Liver (tissue), 9 donors: ENCODE measurements around the gene FBN1. TPM values are rescaled to one million over a fixed set of nuclear protein-coding genes. Genes with fewer than 3 reads are reported as not detected.

Source experiments
- DNase-seq: peaks from one replicate; pipeline ENCODE4 v3.0.0-alpha.2; 2017; ENCODE audit warnings: low spot score
- H3K27ac ChIP-seq, 2 donors: one replicate each; pipeline ENCODE4 v1.7.0; 2013; ENCODE audit warnings: inconsistent platforms in 2 of 2, low read length in 2 of 2, control low read depth in 1 of 2, low read depth in 1 of 2, mild to moderate bottlenecking in 1 of 2
- H3K27me3 ChIP-seq, 4 donors: one replicate each; pipeline versions ENCODE4 v1.6.1 to v1.7.0; 2013; ENCODE audit warnings: low read length in 3 of 4, inconsistent platforms in 1 of 4, mild to moderate bottlenecking in 1 of 4, moderate library complexity in 1 of 4; ENCODE audit not compliant: control insufficient read depth in 4 of 4, insufficient read depth in 4 of 4
- H3K36me3 ChIP-seq, 4 donors: one replicate each; pipeline versions ENCODE4 v1.6.1 to v1.7.0; 2013; ENCODE audit warnings: low read length in 3 of 4, mild to moderate bottlenecking in 3 of 4, low read depth in 1 of 4, moderate library complexity in 1 of 4; ENCODE audit not compliant: control insufficient read depth in 4 of 4, insufficient read depth in 3 of 4
- H3K4me1 ChIP-seq, 4 donors: one replicate each; pipeline versions ENCODE4 v1.6.1 to v1.7.0; 2013; ENCODE audit warnings: low read length in 3 of 4, mild to moderate bottlenecking in 3 of 4, moderate library complexity in 1 of 4; ENCODE audit not compliant: control insufficient read depth in 4 of 4, insufficient read depth in 4 of 4
- H3K4me3 ChIP-seq, 3 donors: one replicate each; pipeline versions ENCODE4 v1.6.1 to v1.7.0; 2013; ENCODE audit warnings: low read length in 3 of 3, control low read depth in 1 of 3, low read depth in 1 of 3, mild to moderate bottlenecking in 1 of 3
- H3K9ac ChIP-seq, 2 donors: one replicate each; pipeline ENCODE4 v1.7.0; 2013; ENCODE audit warnings: low read length in 2 of 2, mild to moderate bottlenecking in 2 of 2, moderate library complexity in 2 of 2, control low read depth in 1 of 2, low read depth in 1 of 2
- H3K9me3 ChIP-seq, 4 donors: one replicate each; pipeline versions ENCODE4 v1.6.1 to v1.7.0; 2013; ENCODE audit warnings: low read length in 3 of 4; ENCODE audit not compliant: control insufficient read depth in 4 of 4
- ATF3 ChIP-seq: IDR thresholded peaks from 2 replicates; pipeline ENCODE4 v1.6.1; 2016; ENCODE audit warnings: antibody characterized with exemption
- EGR1 ChIP-seq, 2 donors: IDR thresholded peaks; 2 replicates each; pipeline ENCODE4 v1.6.1; 2016 to 2018; ENCODE audit warnings: antibody characterized with exemption in 2 of 2, low read depth in 2 of 2
- FOXA1 ChIP-seq: IDR thresholded peaks from 2 replicates; pipeline ENCODE4 v1.6.1; 2016; ENCODE audit warnings: antibody characterized with exemption
- GABPA ChIP-seq, 2 donors: IDR thresholded peaks in 1 of 2; conservative IDR thresholded peaks in 1 of 2; 2 replicates each; pipeline ENCODE4 v1.6.1; 2016; ENCODE audit warnings: antibody characterized with exemption in 2 of 2, mild to moderate bottlenecking in 1 of 2, moderate library complexity in 1 of 2
- HNF4A ChIP-seq, 2 donors: conservative IDR thresholded peaks; 2 replicates each; pipeline ENCODE4 v1.6.1; 2016; ENCODE audit warnings: antibody characterized with exemption in 2 of 2, mild to moderate bottlenecking in 2 of 2
- HNF4G ChIP-seq: IDR thresholded peaks from 2 replicates; pipeline ENCODE4 v1.6.1; 2016; ENCODE audit warnings: antibody characterized with exemption
- JUND ChIP-seq, 2 donors: IDR thresholded peaks; 2 replicates each; pipeline ENCODE4 v1.6.1; 2016; ENCODE audit warnings: antibody characterized with exemption in 2 of 2
- MAX ChIP-seq: IDR thresholded peaks from 2 replicates; pipeline ENCODE4 v1.6.1; 2016; ENCODE audit warnings: antibody characterized with exemption
- NR2F2 ChIP-seq: IDR thresholded peaks from 2 replicates; pipeline ENCODE4 v1.6.1; 2016; ENCODE audit warnings: antibody characterized with exemption
- RAD21 ChIP-seq, 2 donors: IDR thresholded peaks; 2 replicates each; pipeline ENCODE4 v1.6.1; 2016; ENCODE audit warnings: antibody characterized with exemption in 2 of 2, mild to moderate bottlenecking in 2 of 2
- REST ChIP-seq: IDR thresholded peaks from 2 replicates; pipeline ENCODE4 v1.6.1; 2016; ENCODE audit warnings: antibody characterized with exemption, mild to moderate bottlenecking
- RXRA ChIP-seq, 2 donors: IDR thresholded peaks; 2 replicates each; pipeline ENCODE4 v1.6.1; 2017 to 2018; ENCODE audit warnings: antibody characterized with exemption in 2 of 2, mild to moderate bottlenecking in 1 of 2
- TAF1 ChIP-seq: conservative IDR thresholded peaks from 2 replicates; pipeline ENCODE4 v1.6.1; 2016; ENCODE audit warnings: antibody characterized with exemption, mild to moderate bottlenecking
- YY1 ChIP-seq: IDR thresholded peaks from 2 replicates; pipeline ENCODE4 v1.6.1; 2016; ENCODE audit warnings: antibody characterized with exemption, mild to moderate bottlenecking
- ZBTB33 ChIP-seq: IDR thresholded peaks from 2 replicates; pipeline ENCODE4 v1.6.1; 2016; ENCODE audit warnings: antibody characterized with exemption
- WGBS: extraction: QIAGEN DNeasy Blood & Tissue Kit; methylation state at CpG from one replicate; pipeline ENCODE4 v1.1.7; 2013; 5-methylcytosine and 5-hydroxymethylcytosine counted together
- polyA plus RNA-seq, 2 donors: library from polyadenylated mRNA; stranded (reverse) in 1 of 2; unstranded in 1 of 2; fragments of 200-250 nt in 1 of 2; fragments of >200 nt in 1 of 2; fragmentation: Nextera tagmentation in 1 of 2; extraction: Ambion mirVana in 1 of 2; gene quantifications; one replicate each; pipeline versions ENCODE4 v1.2.1 to v1.2.3, GENCODE V29; 2013 to 2015
- total RNA-seq, 2 donors: library from RNA; depleted of rRNA; stranded (reverse); fragments of >200 nt; gene quantifications; one replicate each; pipeline ENCODE4 v1.2.3, GENCODE V29; 2014
- TF ChIP-seq, protein P1 (sequence below): fragments of 150-350 bp; IDR thresholded peaks from 2 replicates; pipeline ENCODE4 v1.5.1; 2017; ENCODE audit warnings: improper control_type of control experiment, low read depth, low read length; ENCODE audit not compliant: missing input control
- donor health status: healthy.
- donor health status: healthy.
- donor health status: healthy.
- donor health status: healthy.
- donor health status: healthy.

The FBN1 gene
- total and polyA plus RNA-seq, 4 donors, result 1.3 to 20.1 (median 12.4) TPM

DNA sequence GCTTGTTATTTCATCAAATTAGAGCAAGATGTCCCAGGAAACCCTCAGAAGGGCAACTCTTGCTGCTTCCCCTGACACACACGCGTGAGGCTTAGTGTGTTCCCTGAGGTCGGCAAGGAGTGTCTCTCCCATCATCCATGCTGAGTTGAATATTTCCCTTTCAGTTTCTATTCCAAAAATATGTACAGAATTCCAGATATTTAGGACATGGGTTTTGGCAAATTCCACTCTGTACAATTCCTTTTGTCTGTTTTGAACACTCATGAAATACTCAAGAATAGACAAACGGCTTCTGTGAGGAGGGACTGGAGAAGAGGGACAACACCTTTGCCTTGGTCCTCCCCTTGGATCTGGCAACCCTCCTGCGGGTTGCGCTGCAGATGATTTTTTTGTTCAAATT lies 176.2 kb downstream of the FBN1 start (continued):
- TF ChIP-seq, protein P1, sequence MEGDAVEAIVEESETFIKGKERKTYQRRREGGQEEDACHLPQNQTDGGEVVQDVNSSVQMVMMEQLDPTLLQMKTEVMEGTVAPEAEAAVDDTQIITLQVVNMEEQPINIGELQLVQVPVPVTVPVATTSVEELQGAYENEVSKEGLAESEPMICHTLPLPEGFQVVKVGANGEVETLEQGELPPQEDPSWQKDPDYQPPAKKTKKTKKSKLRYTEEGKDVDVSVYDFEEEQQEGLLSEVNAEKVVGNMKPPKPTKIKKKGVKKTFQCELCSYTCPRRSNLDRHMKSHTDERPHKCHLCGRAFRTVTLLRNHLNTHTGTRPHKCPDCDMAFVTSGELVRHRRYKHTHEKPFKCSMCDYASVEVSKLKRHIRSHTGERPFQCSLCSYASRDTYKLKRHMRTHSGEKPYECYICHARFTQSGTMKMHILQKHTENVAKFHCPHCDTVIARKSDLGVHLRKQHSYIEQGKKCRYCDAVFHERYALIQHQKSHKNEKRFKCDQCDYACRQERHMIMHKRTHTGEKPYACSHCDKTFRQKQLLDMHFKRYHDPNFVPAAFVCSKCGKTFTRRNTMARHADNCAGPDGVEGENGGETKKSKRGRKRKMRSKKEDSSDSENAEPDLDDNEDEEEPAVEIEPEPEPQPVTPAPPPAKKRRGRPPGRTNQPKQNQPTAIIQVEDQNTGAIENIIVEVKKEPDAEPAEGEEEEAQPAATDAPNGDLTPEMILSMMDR, result no peak
- TF ChIP-seq JUND (IDR thresholded peaks at IDR 0.05) (no peak), RAD21 (IDR thresholded peaks at IDR 0.05) (no peak)

DNA sequence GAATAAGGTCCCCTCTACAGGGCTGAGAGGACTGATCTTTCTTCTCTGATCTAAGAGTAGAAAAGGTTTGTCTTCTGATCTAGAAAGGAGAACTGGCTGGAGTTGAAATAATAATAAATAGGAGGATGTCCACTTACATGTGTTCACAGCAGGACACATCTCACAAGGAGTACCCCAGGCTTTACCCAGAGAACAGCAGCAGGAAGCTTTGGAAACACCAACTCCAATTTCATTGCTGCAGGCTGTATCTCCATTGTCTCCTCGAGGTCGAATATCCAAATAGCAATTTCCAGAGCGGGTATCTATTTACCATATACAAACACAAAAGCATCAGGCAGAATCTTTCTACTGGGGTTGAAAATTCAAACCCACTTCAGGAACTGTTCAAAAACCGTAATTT lies 177.7 kb downstream of the FBN1 start:
- Histone ChIP-seq H3K27ac (no peak overlapping the region), H3K27me3 (no peaks in the 10 kb centered on the region), H3K4me3 (no peak overlapping the region), H3K9ac (no peak overlapping the region), H3K9me3 (no peaks in the 10 kb centered on the region), H3K36me3 (peaks cover 0 to 4% (median 0%) of the 10 kb centered on the region in 4 donors), H3K4me1 (no peaks in the 10 kb centered on the region)
- DNase-seq, result no peak
- WGBS, result 89% methylated on average over 4 of the region's 4 CpGs
- TF ChIP-seq TAF1 (no peak), GABPA (IDR thresholded peaks at IDR 0.05 in 1 of 2, conservative IDR thresholded peaks at IDR 0.05 in 1 of 2) (no peak), JUND (IDR thresholded peaks at IDR 0.05) (no peak), HNF4A (conservative IDR thresholded peaks at IDR 0.05) (no peak), EGR1 (IDR thresholded peaks at IDR 0.05; ENCODE audit: low read depth in 2 of 2) (no peak), MAX (no peak), RAD21 (IDR thresholded peaks at IDR 0.05) (no peak), YY1 (no peak), HNF4G (no peak), ATF3 (no peak), ZBTB33 (no peak), REST (no peak), FOXA1 (no peak), RXRA (IDR thresholded peaks at IDR 0.05) (no peak), NR2F2 (no peak)
- TF ChIP-seq, protein P1, result no peak
